CD4-positive, alpha-beta T cell treated with Interleukin-17A for 4 hours (primary cell): ENCODE results near the gene DPP4.
"Not testable (repeated sequence)": the region's sequence is repeated elsewhere in the genome, so short reads cannot be mapped to it uniquely, and the experiment has no call there.

Experiments used
- DNase-seq: peaks from one replicate; pipeline ENCODE4 v3.0.0-alpha.2; 2020; ENCODE audit warnings: mixed read lengths

DPP4 gene

DNA sequence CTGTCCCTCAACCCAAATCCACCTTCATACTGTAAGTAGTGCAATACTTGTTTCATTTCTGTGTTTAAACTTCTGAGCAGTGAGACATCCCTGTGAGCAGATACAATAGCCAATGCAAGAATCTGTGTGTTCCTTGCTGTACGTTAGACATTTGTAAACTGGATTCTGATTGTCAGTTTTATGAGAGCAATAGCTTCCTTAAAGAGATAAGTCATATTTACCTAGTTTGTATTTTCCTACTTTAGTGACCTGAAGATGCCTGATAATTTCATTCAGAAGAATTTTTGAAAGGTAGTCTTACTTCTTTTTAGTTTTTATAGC lies 90.7 kb downstream of the DPP4 start:
- DNase-seq, result no peak

DNA sequence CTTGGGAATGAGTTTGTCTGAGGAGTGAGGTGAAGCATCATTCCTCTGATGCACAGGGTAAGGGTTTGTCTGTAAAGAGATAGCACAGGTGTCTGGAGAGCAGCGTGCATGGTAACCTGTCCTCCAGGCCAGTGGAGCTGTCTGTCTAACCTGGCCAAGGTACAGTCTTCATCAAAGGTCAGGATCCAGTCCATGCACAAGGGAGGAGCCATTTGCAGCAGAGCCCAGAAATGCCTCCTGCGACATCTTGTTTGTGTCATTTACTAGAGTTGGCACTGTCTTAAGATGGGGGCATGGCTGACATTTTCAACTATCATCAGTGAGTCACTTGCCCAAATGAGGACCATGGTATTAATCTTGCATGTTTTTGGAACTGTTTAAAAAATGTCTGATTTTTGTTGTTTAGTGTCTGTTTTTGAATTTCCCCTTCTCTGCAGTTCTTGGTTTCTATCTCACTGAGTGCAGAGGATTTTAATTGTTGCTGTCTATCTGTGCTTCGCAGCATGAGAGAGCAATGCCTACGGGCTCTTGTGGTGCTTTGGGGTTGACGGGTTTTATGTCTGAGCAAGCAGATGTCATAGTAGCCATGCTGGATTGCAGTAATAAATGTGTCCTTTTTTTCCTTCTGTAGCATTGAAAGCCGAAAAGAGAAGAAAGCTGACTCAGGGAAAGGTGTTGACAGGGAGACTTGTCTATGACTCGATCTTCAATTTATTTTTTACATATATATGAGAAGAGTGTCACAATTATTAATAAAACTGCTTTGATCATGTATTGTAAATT lies 91.3 kb downstream of the DPP4 start:
- no peak for DNase-seq

DNA sequence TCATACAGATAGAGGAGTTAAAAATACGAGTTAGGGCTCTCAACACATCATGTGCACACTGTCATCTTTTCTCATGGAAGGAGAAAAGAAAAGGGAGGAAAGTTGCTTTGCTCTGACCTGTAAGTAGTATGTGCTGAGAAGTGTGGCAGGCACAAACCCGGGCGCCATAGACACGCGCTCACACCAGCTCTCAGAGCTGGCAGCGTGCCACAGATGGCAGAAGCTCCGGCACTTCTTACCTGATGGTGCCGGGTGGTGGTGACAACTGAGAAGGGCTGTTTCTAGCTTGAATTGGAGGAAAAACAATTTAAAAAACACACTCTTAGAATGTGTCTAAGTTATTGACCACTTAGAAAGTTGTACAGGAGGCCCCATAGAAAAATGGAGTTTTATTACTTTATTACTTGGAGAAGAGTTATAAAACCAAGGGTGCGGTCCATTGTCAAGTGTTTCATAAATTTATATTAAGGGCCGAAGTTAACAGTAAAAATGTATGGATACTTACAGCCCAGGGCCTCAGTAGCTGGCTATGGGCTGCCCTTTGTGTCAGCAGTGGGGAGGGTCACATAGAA lies 92.2 kb downstream of the DPP4 start:
- DNase-seq, result no peak

DNA sequence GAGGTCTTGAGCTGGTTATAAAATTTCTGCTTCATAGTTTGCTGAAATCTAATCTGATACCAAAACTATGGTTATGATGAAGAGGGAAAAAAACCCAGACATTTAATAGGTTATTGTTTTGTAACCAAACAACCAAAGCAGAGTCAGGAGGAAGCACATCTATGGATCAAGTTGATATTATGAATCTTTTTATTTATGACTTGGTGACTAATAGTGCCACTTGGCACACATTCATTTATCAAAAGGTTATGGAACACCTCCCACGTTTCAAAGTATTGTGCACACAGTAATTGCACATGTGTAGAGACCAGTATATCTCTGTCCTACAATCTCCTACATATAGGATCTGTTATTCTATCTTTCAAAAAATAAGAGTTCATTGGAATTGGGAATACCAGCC lies 93.0 kb downstream of the DPP4 start:
- no peak for DNase-seq

DNA sequence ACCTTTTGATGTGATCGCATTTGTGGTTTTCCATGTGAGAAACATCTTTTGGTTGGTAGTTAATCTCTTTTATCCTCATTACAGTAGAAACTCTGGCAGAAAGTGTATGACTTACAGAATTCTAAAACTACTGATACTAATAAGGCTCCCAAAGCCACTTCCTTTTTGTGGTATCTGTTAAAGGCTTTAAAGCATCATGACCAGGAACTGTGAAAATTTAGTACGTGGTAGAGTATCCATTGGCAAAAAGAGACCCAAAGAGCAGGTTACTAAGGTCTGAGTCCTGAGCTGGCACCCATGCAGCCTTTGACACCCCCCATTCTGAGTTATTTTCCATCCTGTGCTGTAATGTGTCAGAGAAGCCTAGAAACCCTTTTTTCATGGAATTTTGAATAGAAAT lies 94.5 kb downstream of the DPP4 start:
- no peak for DNase-seq

DNA sequence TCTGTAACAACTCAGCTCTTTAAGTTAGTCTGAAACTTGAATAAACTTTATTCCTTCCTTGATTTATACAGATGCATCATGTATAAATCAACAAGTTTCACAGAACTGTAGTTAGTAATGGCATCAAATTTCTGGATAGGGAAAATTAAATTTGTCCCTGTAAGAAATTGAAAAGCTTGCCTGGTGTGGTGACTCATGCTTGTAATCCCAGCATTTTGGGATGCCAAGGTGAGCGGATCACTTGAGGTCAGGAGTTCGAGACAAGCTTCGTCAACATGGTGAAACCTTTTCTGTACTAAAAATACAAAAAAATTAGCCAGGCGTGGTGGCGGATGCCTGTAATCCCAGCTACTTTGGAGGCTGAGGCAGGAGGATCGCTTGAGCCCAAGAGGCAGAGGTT lies 96.1 kb downstream of the DPP4 start:
- DNase-seq, result not testable (repeated sequence)

DNA sequence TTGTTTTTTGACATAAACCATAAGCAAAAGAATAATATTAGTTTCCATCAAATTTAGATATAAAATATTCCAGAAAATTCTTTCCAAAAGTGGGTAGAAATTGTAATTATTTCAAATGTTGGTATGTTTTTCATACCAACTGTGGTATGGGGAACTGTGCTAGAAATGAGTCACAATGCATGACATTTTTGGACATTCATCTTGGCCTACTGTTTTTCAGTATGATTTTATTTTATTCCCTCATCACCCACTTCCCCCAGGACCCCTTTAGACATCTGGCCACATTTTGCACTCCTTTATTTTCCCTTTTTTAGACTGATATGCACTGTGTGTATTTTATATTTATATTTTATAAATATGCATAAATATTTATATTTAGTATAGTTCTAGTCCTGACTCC lies 97.1 kb downstream of the DPP4 start:
- no peak for DNase-seq

DNA sequence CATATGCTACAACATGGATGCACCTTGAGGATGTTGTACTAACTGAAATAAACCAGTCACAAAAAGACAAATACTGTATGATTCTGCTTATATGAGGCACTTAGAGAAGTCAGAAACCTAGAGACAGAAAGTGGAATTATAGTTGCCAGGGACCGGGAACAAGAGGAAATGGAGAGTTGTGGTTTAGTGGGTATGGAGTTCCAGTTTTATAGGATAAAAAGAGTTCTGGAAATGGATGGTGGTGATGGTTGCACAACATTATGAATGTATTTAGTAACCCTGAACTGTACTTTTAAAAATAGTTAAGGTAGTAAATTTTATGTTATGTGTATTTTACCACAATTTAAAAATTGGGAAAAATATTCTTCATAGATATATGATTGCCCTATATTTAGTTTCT lies 97.7 kb downstream of the DPP4 start:
- DNase-seq, result no peak

DNA sequence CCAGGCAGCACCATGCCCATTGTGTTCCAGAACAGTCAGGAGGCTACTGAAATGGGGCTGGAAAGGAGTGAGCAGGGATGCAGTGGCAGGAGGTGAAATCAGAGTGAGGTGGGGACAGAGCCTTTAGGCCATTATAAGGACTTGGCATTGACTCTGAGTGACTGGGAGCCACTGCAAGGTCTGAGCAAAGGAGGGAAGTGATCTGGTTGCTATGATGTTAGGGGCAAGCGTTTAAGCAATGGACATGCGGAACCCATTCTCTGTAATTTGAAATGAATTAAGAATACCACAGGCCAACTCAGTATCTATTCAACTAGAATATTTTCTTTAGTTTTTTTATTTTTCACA lies 98.2 kb downstream of the DPP4 start:
- DNase-seq, result no peak

DNA sequence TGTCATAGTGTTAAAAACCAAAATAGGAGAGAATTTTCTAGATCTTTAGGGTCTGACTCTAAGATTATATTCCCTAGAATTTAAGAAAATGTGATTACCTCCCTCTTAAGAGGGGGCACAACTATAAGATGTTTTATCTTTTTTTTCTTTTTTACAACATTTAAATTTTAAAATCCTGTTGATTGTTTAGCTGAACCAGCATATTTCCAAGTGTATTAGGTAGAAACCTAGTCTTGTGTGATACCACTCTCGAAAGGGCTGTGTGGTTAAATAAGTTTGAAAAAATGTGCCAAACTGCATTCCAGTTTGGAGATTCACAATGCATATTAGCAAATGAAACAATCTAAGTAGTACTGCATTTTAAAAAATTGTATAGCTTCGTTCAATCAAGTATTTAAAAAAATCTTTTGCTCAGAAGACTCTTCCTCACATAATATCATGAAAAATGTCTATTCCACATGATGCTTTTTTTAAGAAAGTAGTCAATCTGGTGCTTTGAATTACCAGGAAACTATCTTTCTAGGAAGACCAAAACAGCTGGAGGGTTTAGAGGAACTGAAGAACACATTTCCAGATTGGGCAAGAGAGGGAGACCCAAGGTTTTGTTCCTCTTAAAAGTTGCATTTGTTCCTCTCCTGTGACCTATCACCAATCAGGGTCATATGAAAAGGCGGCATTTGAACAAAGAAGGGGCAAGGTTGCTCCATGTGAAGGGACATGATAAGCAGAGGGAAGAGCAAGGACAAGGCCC lies 98.8 kb downstream of the DPP4 start:
- no peak for DNase-seq

DNA sequence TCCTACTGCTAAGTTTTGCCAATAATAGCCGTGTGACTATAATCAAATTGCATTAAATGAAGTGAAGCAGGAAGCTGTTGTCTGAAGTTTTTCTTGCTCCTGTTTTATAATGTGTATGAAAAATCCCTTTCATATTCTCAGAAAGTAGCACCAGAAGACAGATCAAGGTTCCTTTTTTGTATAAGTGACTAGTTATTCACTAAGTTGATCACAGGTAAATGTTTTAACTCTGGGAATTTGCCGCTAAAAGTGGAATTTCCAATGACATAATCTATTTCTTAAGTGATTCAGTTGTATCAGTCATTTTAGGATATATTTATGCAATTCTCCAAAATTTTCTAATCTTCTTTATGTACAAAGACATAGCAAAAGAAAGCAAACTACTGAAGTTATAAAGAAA lies 99.6 kb downstream of the DPP4 start:
- no peak for DNase-seq

DNA sequence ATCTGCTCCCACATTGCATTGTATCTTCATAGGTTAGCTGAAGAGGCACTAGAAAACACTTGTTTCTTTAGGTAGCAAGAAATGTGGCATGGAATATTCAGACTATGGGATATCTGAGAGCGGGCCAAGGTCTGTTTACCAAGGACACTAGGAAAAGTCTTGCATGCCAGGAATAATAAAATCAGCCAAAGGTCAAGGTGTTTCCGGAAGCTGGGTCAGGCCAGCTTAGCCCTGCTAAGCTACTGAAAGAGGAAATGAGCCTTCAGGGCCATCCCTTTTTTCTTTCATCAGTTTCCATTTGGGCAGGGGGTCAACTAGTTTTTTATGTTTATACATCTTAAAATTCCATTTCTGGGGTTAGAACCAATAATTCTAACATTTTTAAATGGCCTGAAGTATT lies 101.1 kb downstream of the DPP4 start:
- DNase-seq, result no peak

DNA sequence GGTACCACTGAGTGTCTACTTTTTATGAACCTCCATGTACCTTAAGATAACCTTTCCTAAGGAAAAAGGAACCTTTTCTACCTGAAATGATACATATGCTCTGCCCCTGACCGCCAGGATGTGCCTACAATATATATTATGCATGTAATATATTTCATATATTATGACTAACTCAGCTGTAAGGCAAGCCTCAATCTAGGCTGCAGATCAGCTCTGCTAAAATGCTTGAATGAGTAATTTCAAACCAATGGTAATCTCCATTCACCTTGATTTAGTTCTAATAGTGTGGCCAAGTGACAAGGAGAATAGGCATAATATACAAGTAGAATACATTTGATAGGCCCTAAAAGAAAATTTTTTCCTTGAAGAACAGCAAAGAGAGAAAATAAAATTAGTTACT lies 101.8 kb downstream of the DPP4 start:
- DNase-seq, result no peak

DNA sequence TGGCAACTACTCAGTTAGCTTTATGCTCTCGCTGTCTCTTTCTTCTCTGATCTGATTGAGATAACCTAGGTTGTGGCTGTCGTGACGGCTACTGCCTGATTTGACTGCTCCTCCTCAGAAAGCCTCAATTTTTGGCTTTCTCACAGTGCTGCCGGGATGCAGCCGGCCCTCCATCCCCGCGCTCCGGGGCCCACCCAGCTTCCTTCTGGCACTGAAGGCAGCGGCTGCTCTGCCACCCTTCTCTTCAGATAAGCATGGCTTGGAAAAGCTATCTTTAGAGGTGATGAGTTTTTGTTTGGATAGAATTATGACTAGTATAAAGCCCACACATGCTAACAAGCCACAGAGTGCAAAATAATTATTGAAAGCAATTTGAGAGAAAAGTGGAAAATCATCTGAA lies 102.5 kb downstream of the DPP4 start:
- DNase-seq, result no peak

DNA sequence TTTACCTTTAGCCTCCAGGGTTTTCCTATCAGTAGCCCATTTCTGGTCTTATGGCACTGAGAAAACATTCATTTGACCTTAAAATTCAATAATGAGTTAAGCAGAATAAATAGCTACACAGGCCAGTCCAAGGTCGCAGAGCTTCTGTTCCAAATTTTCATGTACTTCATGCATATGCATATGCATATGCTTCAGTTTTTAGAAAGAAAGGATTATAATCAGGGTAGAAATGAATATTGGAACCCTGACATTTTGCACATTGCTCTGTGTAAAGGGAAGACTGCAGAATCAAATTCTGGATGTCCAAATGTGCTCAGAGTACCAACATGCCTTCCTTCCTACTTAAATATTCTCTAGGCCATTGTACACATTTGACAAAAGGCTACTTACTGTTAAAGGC lies 104.9 kb downstream of the DPP4 start:
- no peak for DNase-seq

DNA sequence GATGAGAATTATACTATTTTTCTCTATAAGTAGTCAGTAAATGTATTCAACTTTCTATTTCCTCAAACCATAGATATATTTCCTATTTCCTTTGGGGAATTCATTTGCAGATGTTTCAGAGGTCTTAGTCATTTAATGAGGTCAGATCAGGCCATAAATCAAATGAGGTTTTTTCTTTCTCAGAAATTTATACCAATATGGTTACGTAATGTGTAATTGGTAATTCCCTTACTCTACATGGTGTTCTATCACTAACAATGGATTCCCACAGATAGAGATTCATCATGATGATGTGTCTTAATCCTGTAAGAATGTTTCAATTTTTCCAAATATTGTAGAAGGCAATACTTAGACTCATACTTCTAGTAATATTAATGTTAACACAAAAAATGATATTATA lies 108.0 kb downstream of the DPP4 start:
- DNase-seq, result no peak

DNA sequence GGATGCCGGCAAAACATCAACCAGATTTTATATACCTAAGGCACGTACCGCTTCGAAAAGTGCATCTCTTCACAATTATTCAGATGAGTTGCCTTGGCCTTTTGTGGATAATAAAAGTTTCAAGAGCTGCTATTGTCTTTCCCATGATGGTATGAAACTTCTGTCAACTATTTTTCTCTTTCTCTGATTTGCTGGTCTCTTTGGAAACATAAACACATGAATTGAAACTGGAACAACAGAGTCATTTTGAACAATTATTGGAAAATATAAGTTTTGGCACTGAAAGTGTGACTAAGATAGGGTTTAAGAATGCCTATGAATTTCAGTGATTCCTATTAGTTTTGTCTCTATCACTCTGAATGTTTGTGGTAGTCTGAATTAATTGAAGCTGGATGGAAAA lies 109.9 kb downstream of the DPP4 start:
- DNase-seq, result no peak

DNA sequence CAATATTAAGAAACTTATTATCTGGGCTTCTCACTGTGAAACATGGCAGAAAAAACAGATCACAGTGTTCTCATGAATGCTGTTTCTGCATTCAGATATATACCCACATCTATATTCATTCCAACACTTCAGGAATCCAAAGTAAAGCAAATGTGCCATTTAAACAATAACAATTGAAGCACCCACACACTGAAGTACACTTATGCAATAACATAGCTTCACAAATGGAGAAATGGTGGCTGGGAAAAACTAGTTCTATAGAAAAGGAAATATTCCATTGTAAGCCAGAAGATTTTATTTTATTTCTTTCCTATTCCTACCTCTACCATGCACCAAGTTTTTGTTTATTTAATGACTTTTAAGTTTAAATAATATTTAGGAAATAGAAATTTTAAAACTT lies 111.9 kb downstream of the DPP4 start:
- no peak for DNase-seq

DNA sequence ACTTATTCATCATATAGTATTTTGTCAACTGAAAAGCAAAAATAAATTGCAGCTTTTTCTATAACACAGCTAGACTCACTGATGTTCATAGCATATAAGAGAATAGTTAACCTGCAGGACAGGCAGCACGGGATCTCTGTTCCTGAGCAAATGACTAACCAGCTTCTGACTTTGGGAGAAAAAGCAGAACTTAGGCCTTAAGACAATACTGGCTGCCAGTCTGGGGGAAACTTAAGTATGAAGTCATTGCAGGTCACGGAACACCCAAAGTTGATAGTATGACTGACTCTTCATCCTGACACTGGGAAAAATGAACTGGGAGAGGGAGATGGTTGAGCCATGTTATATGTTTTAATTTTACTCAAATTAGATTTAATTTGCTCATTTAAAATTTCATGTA lies 113.0 kb downstream of the DPP4 start:
- no peak for DNase-seq

DNA sequence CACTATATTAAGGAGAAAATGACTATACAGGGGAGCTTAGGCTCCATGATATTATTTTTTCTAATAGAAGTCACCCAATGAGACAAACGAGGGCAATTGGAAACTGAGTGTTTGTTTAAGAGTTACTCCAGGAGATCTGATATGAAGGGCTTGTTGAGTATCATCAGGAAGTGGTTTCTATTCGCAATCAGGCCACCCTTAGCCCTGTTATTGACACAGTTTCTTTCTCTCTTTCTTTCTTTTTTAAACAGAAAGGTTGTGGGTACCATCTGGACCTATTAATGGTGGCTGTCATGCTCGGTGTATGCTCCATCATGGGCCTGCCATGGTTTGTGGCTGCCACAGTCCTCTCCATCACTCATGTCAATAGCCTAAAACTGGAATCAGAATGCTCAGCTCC lies 117.3 kb downstream of the DPP4 start:
- peak; percentile 21 for DNase-seq

DNA sequence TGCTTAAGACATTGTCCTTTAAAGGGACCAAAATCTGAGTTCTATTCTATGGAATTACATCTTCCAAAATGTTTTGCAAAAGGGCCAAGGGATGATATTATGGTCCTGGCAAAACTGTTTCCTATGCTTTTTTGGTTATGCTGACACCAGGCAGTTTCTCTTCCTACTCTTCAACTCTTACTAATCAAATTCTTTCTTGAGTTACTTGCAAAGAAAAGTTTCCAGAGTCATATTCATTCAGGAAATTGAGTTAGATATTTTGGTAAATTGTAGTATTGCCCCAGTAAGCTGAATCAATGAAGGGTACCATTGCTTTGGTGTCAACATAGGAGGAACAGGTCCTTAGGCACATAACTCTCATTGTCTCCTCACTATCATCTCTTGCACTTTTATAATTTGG lies 118.8 kb downstream of the DPP4 start:
- DNase-seq, result no peak

DNA sequence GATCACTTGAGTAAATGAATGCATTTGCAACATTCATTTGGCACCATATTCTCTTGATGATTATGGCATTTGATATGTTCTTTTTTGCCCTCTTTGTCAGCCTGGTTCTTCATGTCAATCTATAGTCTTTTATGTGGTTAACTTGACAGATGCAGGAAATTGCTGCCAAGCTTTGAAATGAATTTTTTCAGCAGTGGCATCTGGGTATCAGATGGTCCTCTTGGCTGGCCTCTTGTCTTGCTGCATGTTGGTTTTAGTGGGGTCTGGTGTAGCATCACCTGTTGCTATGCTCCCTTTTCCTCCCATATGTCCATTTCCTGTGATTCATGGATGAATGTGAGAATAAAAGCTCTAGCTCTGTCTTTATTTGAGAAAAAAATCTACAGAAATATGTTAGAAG lies 119.9 kb downstream of the DPP4 start:
- DNase-seq, result peak; percentile 26

DNA sequence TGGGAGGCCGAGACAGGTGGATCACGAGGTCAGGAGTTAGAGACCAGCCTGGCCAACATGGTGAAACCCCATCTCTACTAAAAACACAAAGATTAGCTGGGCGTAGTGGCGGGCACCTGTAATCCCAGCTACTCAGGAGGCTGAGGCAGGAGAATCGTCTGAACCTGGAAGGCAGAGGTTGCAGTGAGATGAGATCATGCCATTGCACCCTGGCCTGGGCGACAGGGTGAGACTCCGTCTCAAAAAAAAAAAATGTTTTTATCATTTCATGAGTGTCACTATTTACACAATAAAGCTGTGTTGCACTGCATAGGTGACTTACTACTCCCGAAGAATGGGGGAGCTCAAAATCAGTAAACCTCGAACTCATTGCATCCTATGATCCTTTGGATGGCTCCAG lies 120.6 kb downstream of the DPP4 start:
- not testable (repeated sequence) for DNase-seq

DNA sequence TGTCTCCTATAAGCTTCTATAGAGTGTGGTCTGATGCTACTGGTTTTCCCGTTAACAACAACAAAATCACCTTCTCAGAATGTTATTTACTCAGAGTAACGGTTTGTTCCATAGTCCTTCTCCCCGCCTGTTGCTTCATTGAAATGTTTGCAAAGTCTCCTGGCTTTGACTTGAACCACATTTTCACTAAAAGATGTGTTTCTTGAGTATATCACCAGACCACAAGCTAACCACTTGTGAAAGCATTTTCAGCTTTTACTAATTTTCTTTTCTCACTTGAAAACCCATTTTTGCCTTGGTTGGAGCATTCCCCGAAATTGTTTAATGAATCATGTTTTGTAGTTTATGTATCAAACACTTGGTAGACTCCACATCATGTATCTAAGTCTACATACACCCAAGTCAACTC lies 121.2 kb downstream of the DPP4 start:
- no peak for DNase-seq

DNA sequence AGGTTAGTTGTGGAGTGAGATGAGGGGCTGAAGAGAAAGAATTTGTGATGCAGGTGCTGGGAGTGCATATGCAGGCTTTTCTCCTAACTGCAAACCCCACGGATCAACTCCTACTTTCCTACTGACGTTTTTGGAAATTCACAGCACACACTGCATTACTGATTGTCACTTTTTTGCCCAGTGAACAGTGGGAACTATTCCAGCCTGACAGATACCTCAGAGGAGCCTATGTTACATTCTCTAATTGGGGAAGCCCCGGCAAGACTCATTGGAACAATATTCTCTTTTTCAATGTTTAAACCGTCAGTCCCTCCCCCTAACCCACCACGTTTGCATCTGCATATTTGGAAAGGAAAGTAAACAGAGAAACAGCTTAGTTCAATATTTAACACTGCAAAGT lies 126.2 kb downstream of the DPP4 start:
- DNase-seq, result no peak
